Aorta (tissue), 5 donors: Measurements from ENCODE around the gene MFN2. TPM values are rescaled to one million over a fixed set of nuclear protein-coding genes. Genes with fewer than 3 reads are reported as not detected.
A peak's percentile ranks its signal among the peaks of the same experiment; 100 is the strongest.

Experiments used
- ATAC-seq: fragments of 200-7000 bp; cut with Tn5 transposase; one replicate; pipeline ENCODE4 v1.9.1; 2022; ENCODE audit warnings: moderate library complexity; ENCODE audit not compliant: low FRiP score
- DNase-seq, 2 donors: peaks; one replicate each; pipeline ENCODE4 v3.0.0-alpha.2; 2020
- H3K27ac ChIP-seq, 2 donors: one replicate each; pipeline ENCODE4 v1.5.1; 2013; ENCODE audit warnings: low read length in 2 of 2, mild to moderate bottlenecking in 2 of 2, moderate library complexity in 2 of 2, control low read depth in 1 of 2, inconsistent platforms in 1 of 2, low read depth in 1 of 2
- H3K27me3 ChIP-seq, 2 donors: one replicate each; pipeline ENCODE4 v1.6.1; 2013; ENCODE audit warnings: control low read depth in 1 of 2, low read length in 1 of 2, mild to moderate bottlenecking in 1 of 2, moderate library complexity in 1 of 2; ENCODE audit not compliant: insufficient read depth in 2 of 2, control insufficient read depth in 1 of 2
- H3K36me3 ChIP-seq, 2 donors: one replicate each; pipeline ENCODE4 v1.6.1; 2013; ENCODE audit warnings: control low read depth in 1 of 2, low read length in 1 of 2, mild to moderate bottlenecking in 1 of 2; ENCODE audit not compliant: insufficient read depth in 2 of 2, control insufficient read depth in 1 of 2
- H3K4me1 ChIP-seq, 2 donors: one replicate each; pipeline ENCODE4 v1.6.1; 2013; ENCODE audit warnings: low read length in 2 of 2, control low read depth in 1 of 2, mild to moderate bottlenecking in 1 of 2, moderate library complexity in 1 of 2; ENCODE audit not compliant: insufficient read depth in 2 of 2, control insufficient read depth in 1 of 2
- H3K4me3 ChIP-seq, 2 donors: one replicate each; pipeline ENCODE4 v1.5.1; 2013; ENCODE audit warnings: low read length in 2 of 2, control low read depth in 1 of 2, mild to moderate bottlenecking in 1 of 2
- H3K9me3 ChIP-seq: one replicate; pipeline ENCODE4 v1.6.1; 2013; ENCODE audit warnings: mild to moderate bottlenecking, low read length; ENCODE audit not compliant: control insufficient read depth
- WGBS, 2 donors: extraction: QIAGEN DNeasy Blood & Tissue Kit; methylation state at CpG; one replicate each; pipeline ENCODE4 v1.1.7; 2013; 5-methylcytosine and 5-hydroxymethylcytosine counted together
- intact Hi-C, 2 donors: fragments of 100-400 bp; cut with DNase I; formaldehyde crosslinking; loops; one replicate each; pipeline versions ENCODE4 v1.14.2 to v1.15.0; 2022
- polyA plus RNA-seq, 2 donors: library from polyadenylated mRNA; stranded (reverse); fragments of 200-250 nt; gene quantifications; one replicate each; pipeline ENCODE4 v1.2.3, GENCODE V29; 2013
- total RNA-seq, 2 donors: library from RNA; stranded (reverse); fragmentation: NEBNext Ultra II Directional; extraction: Animal tissue kit (Norgen Biotek cat#: 25700); gene quantifications; one replicate each; pipeline ENCODE4 v1.2.1, GENCODE V29; 2021
- donor health status: healthy with polysubstance abuse.
- donor health status: Bipolar disorder and iron deficiency.
- donor health status: DM: no; HTN: no; CAD: no.
- donor health status: DM: no; HTN: no; CAD: no.
- donor health status: DM: yes; HTN: yes; CAD: no.

MFN2 gene
- total and polyA plus RNA-seq, 4 donors, result 22.4 to 57.1 (median 45.2) TPM

DNA sequence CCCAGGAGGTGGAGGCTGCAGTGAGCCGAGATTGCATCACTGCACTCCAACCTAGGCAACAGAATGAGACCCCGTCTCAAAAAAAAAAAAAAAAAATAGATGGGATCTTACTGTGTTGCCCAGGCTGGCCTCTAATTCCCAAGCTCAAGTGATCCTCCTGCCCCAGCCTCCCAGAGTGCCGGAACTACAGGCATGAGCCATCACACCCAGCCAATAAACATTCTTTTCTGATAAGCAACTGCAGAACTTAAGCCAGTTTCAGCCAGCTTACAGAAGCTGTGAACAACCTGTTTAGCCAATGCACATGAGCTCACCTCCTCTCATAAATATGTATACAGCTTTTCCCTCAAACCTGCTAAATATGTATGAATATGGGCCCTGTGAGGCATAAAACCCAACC, 35.9 kb downstream of the MFN2 start:
- no peak for DNase-seq
- H3K36me3 ChIP-seq, result peaks cover 0 to 4% of the 10 kb centered on the region in 2 donors
- H3K4me3 ChIP-seq, result no peak overlapping the region
- ATAC-seq, result no peak
- intact Hi-C loops, result no loop called here
- WGBS, 2 donors, result 92 to 95% methylated on average over 3 of the region's 3 CpGs
- no peak overlapping the region for H3K27ac ChIP-seq
- no peaks in the 10 kb centered on the region for H3K4me1 ChIP-seq
- H3K9me3 ChIP-seq, result no peaks in the 10 kb centered on the region
- H3K27me3 ChIP-seq, result no peaks in the 10 kb centered on the region

- intact Hi-C loops, result no loop called here
- Histone ChIP-seq H3K9me3 (no peaks in the 10 kb centered on the region), H3K4me1 (no peaks in the 10 kb centered on the region), H3K27me3 (no peaks in the 10 kb centered on the region), H3K27ac (peak overlapping the region in 1 of 2 donors; percentile 28), H3K36me3 (peaks cover 0 to 3% of the 10 kb centered on the region in 2 donors), H3K4me3 (peak overlapping the region; percentile 53 to 83)
- 7 to 8% methylated on average over 12 of the region's 12 CpGs for WGBS, 2 donors
- DNase-seq (no peak), ATAC-seq (no peak)
Observed at GRCh38 chr1:12019858-12020509, 39.7 kb downstream of the MFN2 start.

- intact Hi-C loops, result no loop called here
- Histone ChIP-seq H3K36me3 (peaks cover 0 to 3% of the 10 kb centered on the region in 2 donors), H3K27ac (no peak overlapping the region), H3K4me3 (no peak overlapping the region), H3K27me3 (no peaks in the 10 kb centered on the region), H3K4me1 (no peaks in the 10 kb centered on the region), H3K9me3 (no peaks in the 10 kb centered on the region)
- DNase-seq (no peak), ATAC-seq (no peak)
- WGBS, 2 donors, result 92 to 96% methylated on average over 7 to 9 of the region's 9 CpGs
Observed at GRCh38 chr1:12021616-12022015, 41.4 kb downstream of the MFN2 start.

GRCh38 chr1:12022036-12022435, 41.8 kb downstream of the MFN2 start:
- 93 to 94% methylated on average over 14 of the region's 14 CpGs for WGBS, 2 donors
- H3K27ac ChIP-seq, result no peak overlapping the region
- no peak for ATAC-seq
- H3K36me3 ChIP-seq, result peaks cover 0 to 3% of the 10 kb centered on the region in 2 donors
- H3K9me3 ChIP-seq, result no peaks in the 10 kb centered on the region
- DNase-seq, result no peak
- no peak overlapping the region for H3K4me3 ChIP-seq
- intact Hi-C loops, result no loop called here
- H3K27me3 ChIP-seq, result no peaks in the 10 kb centered on the region
- no peaks in the 10 kb centered on the region for H3K4me1 ChIP-seq

DNA sequence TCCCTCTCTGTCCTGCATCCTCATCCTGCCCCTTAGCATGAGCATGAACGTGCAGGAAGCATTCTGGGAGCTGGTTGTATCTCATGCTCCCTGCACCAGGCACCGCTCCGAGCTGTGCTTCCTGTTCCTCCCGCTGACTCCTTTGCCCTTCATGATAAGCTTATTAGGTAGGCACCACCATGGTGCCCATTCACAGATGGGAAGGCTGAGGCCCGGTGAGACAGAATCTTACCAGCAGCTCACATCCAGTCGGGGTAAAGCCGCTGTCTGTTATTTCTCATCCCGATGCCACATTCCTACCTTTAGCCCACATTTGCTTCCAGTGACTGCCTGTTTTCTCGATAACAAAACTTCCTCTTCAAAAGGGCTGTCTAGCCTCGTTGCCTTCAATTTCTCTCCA, 46.3 kb downstream of the MFN2 start:
- Histone ChIP-seq H3K4me3 (no peak overlapping the region), H3K4me1 (no peaks in the 10 kb centered on the region), H3K27ac (no peak overlapping the region), H3K36me3 (peaks cover 0 to 5% of the 10 kb centered on the region in 2 donors), H3K27me3 (no peaks in the 10 kb centered on the region), H3K9me3 (no peaks in the 10 kb centered on the region)
- 94% methylated on average over 10 of the region's 10 CpGs for WGBS, 2 donors
- intact Hi-C loops, result no loop called here
- ATAC-seq, result no peak
- no peak for DNase-seq

- intact Hi-C loops, result no loop called here
Observed at GRCh38 chr1:12028248-12028647, 48.0 kb downstream of the MFN2 start.

DNA sequence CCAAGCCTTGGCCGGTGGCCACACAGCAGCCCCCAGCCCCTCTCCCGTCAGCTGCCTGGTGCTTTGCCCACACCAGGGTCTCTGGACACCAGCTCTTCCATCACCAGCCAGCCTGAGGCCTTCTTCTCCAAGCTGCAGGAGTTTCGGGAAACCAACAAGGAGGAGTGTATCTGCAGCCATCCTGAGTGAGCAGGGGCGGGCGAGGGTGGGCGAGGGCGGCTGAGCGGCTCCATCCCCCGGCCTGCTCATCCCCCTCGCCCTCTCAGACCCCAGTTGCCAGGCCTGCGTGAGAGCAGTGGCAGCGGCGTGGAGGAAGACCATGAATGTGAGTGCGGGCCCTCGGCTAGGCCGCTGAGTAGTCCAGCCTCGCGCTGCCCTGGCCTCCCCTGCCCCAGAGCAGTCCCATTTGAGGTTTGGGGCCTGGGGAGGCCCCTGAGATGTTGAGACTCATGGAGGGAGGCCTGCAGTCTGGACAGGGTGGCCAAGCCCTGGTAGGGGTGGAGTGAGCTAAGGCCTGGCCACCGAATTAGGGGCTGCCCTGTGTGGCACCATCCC, 48.8 kb downstream of the MFN2 start:
- Histone ChIP-seq H3K9me3 (no peaks in the 10 kb centered on the region), H3K36me3 (peaks cover 0 to 1% of the 10 kb centered on the region in 2 donors), H3K27me3 (no peaks in the 10 kb centered on the region), H3K4me3 (no peak overlapping the region), H3K4me1 (no peaks in the 10 kb centered on the region), H3K27ac (no peak overlapping the region)
- 95 to 96% methylated on average over 13 to 19 of the region's 19 CpGs for WGBS, 2 donors
- peak; percentile 34 for ATAC-seq
- intact Hi-C loops, result no loop called here
- no peak for DNase-seq

More at GRCh38 chr1:12028248-12028647, 48.0 kb downstream of the MFN2 start:
- Histone ChIP-seq H3K4me3 (no peak overlapping the region), H3K9me3 (no peaks in the 10 kb centered on the region), H3K27me3 (no peaks in the 10 kb centered on the region), H3K27ac (no peak overlapping the region), H3K36me3 (peaks cover 0 to 1% of the 10 kb centered on the region in 2 donors), H3K4me1 (no peaks in the 10 kb centered on the region)
- WGBS, 2 donors, result 89 to 93% methylated on average over 8 of the region's 8 CpGs
- DNase-seq (no peak), ATAC-seq (no peak)

GRCh38 chr1:12029720-12030339, 49.6 kb downstream of the MFN2 start:
- Histone ChIP-seq H3K9me3 (no peaks in the 10 kb centered on the region), H3K36me3 (peaks cover 0 to 1% of the 10 kb centered on the region in 2 donors), H3K27me3 (no peaks in the 10 kb centered on the region), H3K4me3 (no peak overlapping the region), H3K4me1 (no peaks in the 10 kb centered on the region), H3K27ac (no peak overlapping the region)
- 92 to 93% methylated on average over 32 of the region's 32 CpGs for WGBS, 2 donors
- ATAC-seq (peak; percentile 39), DNase-seq (no peak)
- intact Hi-C loops, result no loop called here
